ENCODE results near the gene ALAD. TPM values are rescaled to one million over a fixed set of nuclear protein-coding genes. Genes with fewer than 3 reads are reported as not detected.
A peak's percentile ranks its signal among the peaks of the same experiment; 100 is the strongest.

Gene ALAD
- total and polyA plus RNA-seq, 2 of the 13 experiments (the other 11 are each of a cell fraction or from before 2014, with no cell fraction given) = 21.8 to 30.1 TPM

GRCh38 chr9:113395000-113395861 is 5.9 kb downstream of the ALAD start (continued):
- no peak for TF ChIP-seq ZNF337 (CRISPR knock-in tag; IDR thresholded peaks at IDR 0.05; ENCODE audit: borderline replicate concordance, low read depth)
- peak; percentile 66 for TF ChIP-seq KAT8 (CRISPR knock-in tag; IDR thresholded peaks at IDR 0.05)
- no peak for TF ChIP-seq BRCA1 (CRISPR knock-in tag; IDR thresholded peaks at IDR 0.05)
- TF ChIP-seq, protein P1, sequence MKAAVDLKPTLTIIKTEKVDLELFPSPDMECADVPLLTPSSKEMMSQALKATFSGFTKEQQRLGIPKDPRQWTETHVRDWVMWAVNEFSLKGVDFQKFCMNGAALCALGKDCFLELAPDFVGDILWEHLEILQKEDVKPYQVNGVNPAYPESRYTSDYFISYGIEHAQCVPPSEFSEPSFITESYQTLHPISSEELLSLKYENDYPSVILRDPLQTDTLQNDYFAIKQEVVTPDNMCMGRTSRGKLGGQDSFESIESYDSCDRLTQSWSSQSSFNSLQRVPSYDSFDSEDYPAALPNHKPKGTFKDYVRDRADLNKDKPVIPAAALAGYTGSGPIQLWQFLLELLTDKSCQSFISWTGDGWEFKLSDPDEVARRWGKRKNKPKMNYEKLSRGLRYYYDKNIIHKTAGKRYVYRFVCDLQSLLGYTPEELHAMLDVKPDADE (CRISPR knock-in tag; IDR thresholded peaks at IDR 0.05) = no peak
- no peak for TF ChIP-seq POLR2G (IDR thresholded peaks at IDR 0.05; ENCODE audit: low read depth, low read length)
- peak; percentile 59; the same call in 1 of the 3 replicates for TF ChIP-seq MXI1 (IDR thresholded peaks at IDR 0.05; ENCODE audit: borderline replicate concordance, low read depth, low read length)
- TF ChIP-seq ATAD3A (CRISPR knock-in tag; IDR thresholded peaks at IDR 0.05) = no peak
- peak; percentile 61; the same call in 1 of the 2 replicates for TF ChIP-seq ZNF644 (CRISPR knock-in tag; IDR thresholded peaks at IDR 0.05; ENCODE audit: low read depth)
- TF ChIP-seq GPN1 (CRISPR knock-in tag; IDR thresholded peaks at IDR 0.05; ENCODE audit: borderline replicate concordance) = no peak
- TF ChIP-seq, protein P2, sequence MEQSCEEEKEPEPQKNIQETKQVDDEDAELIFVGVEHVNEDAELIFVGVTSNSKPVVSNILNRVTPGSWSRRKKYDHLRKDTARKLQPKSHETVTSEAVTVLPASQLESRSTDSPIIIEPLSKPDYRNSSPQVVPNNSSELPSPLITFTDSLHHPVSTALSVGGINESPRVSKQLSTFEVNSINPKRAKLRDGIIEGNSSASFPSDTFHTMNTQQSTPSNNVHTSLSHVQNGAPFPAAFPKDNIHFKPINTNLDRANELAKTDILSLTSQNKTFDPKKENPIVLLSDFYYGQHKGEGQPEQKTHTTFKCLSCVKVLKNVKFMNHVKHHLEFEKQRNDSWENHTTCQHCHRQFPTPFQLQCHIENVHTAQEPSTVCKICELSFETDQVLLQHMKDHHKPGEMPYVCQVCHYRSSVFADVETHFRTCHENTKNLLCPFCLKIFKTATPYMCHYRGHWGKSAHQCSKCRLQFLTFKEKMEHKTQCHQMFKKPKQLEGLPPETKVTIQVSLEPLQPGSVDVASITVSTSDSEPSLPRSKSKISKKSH (CRISPR knock-in tag; IDR thresholded peaks at IDR 0.05; ENCODE audit: borderline replicate concordance) = no peak
- TF ChIP-seq, protein P3, sequence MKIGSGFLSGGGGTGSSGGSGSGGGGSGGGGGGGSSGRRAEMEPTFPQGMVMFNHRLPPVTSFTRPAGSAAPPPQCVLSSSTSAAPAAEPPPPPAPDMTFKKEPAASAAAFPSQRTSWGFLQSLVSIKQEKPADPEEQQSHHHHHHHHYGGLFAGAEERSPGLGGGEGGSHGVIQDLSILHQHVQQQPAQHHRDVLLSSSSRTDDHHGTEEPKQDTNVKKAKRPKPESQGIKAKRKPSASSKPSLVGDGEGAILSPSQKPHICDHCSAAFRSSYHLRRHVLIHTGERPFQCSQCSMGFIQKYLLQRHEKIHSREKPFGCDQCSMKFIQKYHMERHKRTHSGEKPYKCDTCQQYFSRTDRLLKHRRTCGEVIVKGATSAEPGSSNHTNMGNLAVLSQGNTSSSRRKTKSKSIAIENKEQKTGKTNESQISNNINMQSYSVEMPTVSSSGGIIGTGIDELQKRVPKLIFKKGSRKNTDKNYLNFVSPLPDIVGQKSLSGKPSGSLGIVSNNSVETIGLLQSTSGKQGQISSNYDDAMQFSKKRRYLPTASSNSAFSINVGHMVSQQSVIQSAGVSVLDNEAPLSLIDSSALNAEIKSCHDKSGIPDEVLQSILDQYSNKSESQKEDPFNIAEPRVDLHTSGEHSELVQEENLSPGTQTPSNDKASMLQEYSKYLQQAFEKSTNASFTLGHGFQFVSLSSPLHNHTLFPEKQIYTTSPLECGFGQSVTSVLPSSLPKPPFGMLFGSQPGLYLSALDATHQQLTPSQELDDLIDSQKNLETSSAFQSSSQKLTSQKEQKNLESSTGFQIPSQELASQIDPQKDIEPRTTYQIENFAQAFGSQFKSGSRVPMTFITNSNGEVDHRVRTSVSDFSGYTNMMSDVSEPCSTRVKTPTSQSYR (CRISPR knock-in tag; IDR thresholded peaks at IDR 0.05; ENCODE audit: borderline replicate concordance) = peak; percentile 54; the same call in 1 of the 2 replicates
- peak; percentile 74 for TF ChIP-seq FOSL2 (CRISPR knock-in tag; IDR thresholded peaks at IDR 0.05)
- no peak for TF ChIP-seq THAP7 (CRISPR knock-in tag; IDR thresholded peaks at IDR 0.05)
- peak; percentile 26; the same call in 1 of the 2 replicates for TF ChIP-seq MIER2 (CRISPR knock-in tag; IDR thresholded peaks at IDR 0.05)
- no peak for TF ChIP-seq ZBTB7A (CRISPR knock-in tag; IDR thresholded peaks at IDR 0.05)
- TF ChIP-seq EHMT2 (IDR thresholded peaks at IDR 0.05; ENCODE audit: borderline replicate concordance, low read depth, low read length) = no peak
- TF ChIP-seq, protein P4, sequence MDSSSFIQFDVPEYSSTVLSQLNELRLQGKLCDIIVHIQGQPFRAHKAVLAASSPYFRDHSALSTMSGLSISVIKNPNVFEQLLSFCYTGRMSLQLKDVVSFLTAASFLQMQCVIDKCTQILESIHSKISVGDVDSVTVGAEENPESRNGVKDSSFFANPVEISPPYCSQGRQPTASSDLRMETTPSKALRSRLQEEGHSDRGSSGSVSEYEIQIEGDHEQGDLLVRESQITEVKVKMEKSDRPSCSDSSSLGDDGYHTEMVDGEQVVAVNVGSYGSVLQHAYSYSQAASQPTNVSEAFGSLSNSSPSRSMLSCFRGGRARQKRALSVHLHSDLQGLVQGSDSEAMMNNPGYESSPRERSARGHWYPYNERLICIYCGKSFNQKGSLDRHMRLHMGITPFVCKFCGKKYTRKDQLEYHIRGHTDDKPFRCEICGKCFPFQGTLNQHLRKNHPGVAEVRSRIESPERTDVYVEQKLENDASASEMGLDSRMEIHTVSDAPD (CRISPR knock-in tag; IDR thresholded peaks at IDR 0.05) = peak; percentile 63; the same call in 1 of the 2 replicates
- TF ChIP-seq ZNF7 (CRISPR knock-in tag; IDR thresholded peaks at IDR 0.05) = peak; percentile 40; the same call in 1 of the 2 replicates
- TF ChIP-seq TEAD3 (CRISPR knock-in tag; optimal IDR thresholded peaks at IDR 0.05; ENCODE audit: borderline replicate concordance) = peak; percentile 88
- no peak for TF ChIP-seq NONO (IDR thresholded peaks at IDR 0.05)
- peak; percentile 72; the same call in 1 of the 2 replicates for TF ChIP-seq NONO (CRISPR knock-in tag; conservative IDR thresholded peaks at IDR 0.05)
- no peak for TF ChIP-seq SAFB2 (CRISPR knock-in tag; IDR thresholded peaks at IDR 0.05; ENCODE audit: borderline replicate concordance, low read depth)

Measured in HepG2 (cell line).